GM12878 (cell line): Measurements from ENCODE around the gene CCDC186. TPM values are rescaled to one million over a fixed set of nuclear protein-coding genes. Genes with fewer than 3 reads are reported as not detected.

ENCODE experiments used
- ATAC-seq: fragments of 200-7000 bp; cut with Tn5 transposase; 3 replicates; pipeline ENCODE4 v1.9.1; 2020; ENCODE audit warnings: mild to moderate bottlenecking, moderate library complexity
- BruUV-seq: library from RNA; stranded (reverse); fragments of 400-500 nt; replicated peaks from 2 replicates; lab custom pipeline; 2021; lab: Mats Ljungman, UMichigan
- CTCF ChIA-PET: fragments of 300-600 bp; sonication (Branson Sonifier 250); formaldehyde crosslinking; extraction: SDS; loops from one replicate; lab custom pipeline; 2021; ENCODE audit warnings: inconsistent platforms; lab: Yijun Ruan, JAX
- POLR2A ChIA-PET: fragments of 350-600 bp; formaldehyde crosslinking; extraction: SDS; loops from one replicate; lab custom pipeline; 2021; ENCODE audit warnings: inconsistent platforms; lab: Charles Lee
- RAD21 ChIA-PET: fragments of 300-600 bp; sonication (Branson Sonifier 250); formaldehyde crosslinking; loops from one replicate; lab custom pipeline; 2023; ENCODE audit warnings: antibody characterized with exemption; ENCODE audit not compliant: unreplicated experiment; lab: Charles Lee
- SMC1A ChIA-PET: fragments of 300-600 bp; sonication (Branson Sonifier 250); formaldehyde crosslinking; loops from one replicate; lab custom pipeline; 2023; ENCODE audit not compliant: unreplicated experiment, uncharacterized antibody; lab: Charles Lee
- DNase-seq: peaks from one replicate; pipeline ENCODE4 v3.0.0-alpha.2; 2011; ENCODE audit warnings: low read depth, low spot score
- FAIRE-seq: peaks from 3 replicates; lab custom pipeline; 2011; peaks lifted over from hg19 to GRCh38; lab: Jason Lieb, UNC
- H2AFZ ChIP-seq: 2 replicates; pipeline ENCODE4 v1.6.0; 2011; ENCODE audit warnings: low read depth, low read length, control low read depth; ENCODE audit not compliant: control insufficient read depth
- H3K27ac ChIP-seq: 2 replicates; pipeline ENCODE4 v1.5.1; 2011; ENCODE audit warnings: control low read depth; ENCODE audit not compliant: control insufficient read depth, insufficient read depth
- H3K27me3 ChIP-seq, 2 experiments: replicated peaks in 1 of 2; 2 replicates each; pipeline versions ENCODE4 v1.6.0 to v1.6.1; 2011; ENCODE audit warnings: low read length in 1 of 2; ENCODE audit not compliant: control insufficient read depth in 2 of 2, insufficient read depth in 2 of 2
- H3K36me3 ChIP-seq, 2 experiments: 2 replicates each; pipeline ENCODE4 v1.5.1; 2011; ENCODE audit warnings: low read length in 1 of 2; ENCODE audit not compliant: control insufficient read depth in 2 of 2, insufficient read depth in 2 of 2
- H3K4me1 ChIP-seq: 2 replicates; pipeline ENCODE4 v1.6.1; 2011; ENCODE audit warnings: mild to moderate bottlenecking, low read length, moderate library complexity, mixed read lengths; ENCODE audit not compliant: control insufficient read depth, insufficient read depth
- H3K4me2 ChIP-seq: 2 replicates; pipeline ENCODE4 v1.6.0; 2011; ENCODE audit warnings: control low read depth; ENCODE audit not compliant: control insufficient read depth, insufficient read depth
- H3K4me3 ChIP-seq: fragments of 200-600 bp; sonication (generic); 2 replicates; pipeline ENCODE4 v1.5.1; 2016
- H3K79me2 ChIP-seq: 2 replicates; pipeline ENCODE4 v1.6.0; 2011; ENCODE audit warnings: low read length; ENCODE audit not compliant: control insufficient read depth, insufficient read depth
- H3K9ac ChIP-seq: 2 replicates; pipeline ENCODE4 v1.8.0; 2011; ENCODE audit warnings: low read length, control low read depth, mixed read lengths; ENCODE audit not compliant: control insufficient read depth, insufficient read depth
- H3K9me3 ChIP-seq: replicated peaks from 3 replicates; pipeline ENCODE4 v1.5.1; 2011; ENCODE audit warnings: mild to moderate bottlenecking, low read length; ENCODE audit not compliant: control insufficient read depth, insufficient read depth
- H4K20me1 ChIP-seq: 2 replicates; pipeline ENCODE4 v1.6.0; 2011; ENCODE audit not compliant: control insufficient read depth, insufficient read depth
- ATF7 ChIP-seq: fragments of 450-650 bp; IDR thresholded peaks from 2 replicates; pipeline ENCODE4 v1.6.1; 2016; ENCODE audit warnings: low read depth, mild to moderate bottlenecking
- CTCF ChIP-seq, 3 experiments: IDR thresholded peaks in 2 of 3; conservative IDR thresholded peaks in 1 of 3; 2 replicates each; pipeline ENCODE4 v1.5.1; 2011; ENCODE audit warnings: low read depth in 3 of 3, low read length in 3 of 3, mild to moderate bottlenecking in 3 of 3, control low read depth in 2 of 3, moderate library complexity in 2 of 3, inconsistent platforms in 1 of 3, mixed read lengths in 1 of 3; ENCODE audit not compliant: control insufficient read depth in 2 of 3, insufficient read depth in 1 of 3; ENCODE audit errors: extremely low read depth in 1 of 3
- NFYB ChIP-seq: IDR thresholded peaks from 2 replicates; pipeline ENCODE4 v1.6.1; 2011; ENCODE audit warnings: low read depth, mild to moderate bottlenecking, low read length, improper control_type of control experiment, moderate library complexity; ENCODE audit not compliant: insufficient read depth
- RELB ChIP-seq: fragments of 450-650 bp; IDR thresholded peaks from 2 replicates; pipeline ENCODE4 v1.6.1; 2017; ENCODE audit warnings: low read depth, mild to moderate bottlenecking, moderate library complexity
- WGBS: methylation state at CpG from one replicate; pipeline ENCODE4 v1.1.6; 2016; ENCODE audit warnings: low lambda C conversion rate; ENCODE audit not compliant: insufficient replicate concordance, insufficient coverage; ENCODE audit errors: missing lambda C conversion rate; 5-methylcytosine and 5-hydroxymethylcytosine counted together
- in situ Hi-C: fragments of 300-500 bp; cut with MboI; formaldehyde crosslinking; loops from 9 replicates; pipeline ENCODE4 v1.14.3; 2018; ENCODE audit warnings: mixed read lengths
- intact Hi-C: fragments of 100-400 bp; cut with micrococcal nuclease; formaldehyde crosslinking; loops from one replicate; pipeline ENCODE4 v1.14.2; 2022; ENCODE audit not compliant: unreplicated experiment
- polyA plus RNA-seq, 11 experiments: library from polyadenylated mRNA; depleted of rRNA in 4 of 11; unstranded in 6 of 11; stranded (reverse) in 5 of 11; fragments of >200 nt; fragmentation: Nextera tagmentation in 4 of 11; fragmentation: Illumina TruSeq in 1 of 11; extraction: Ambion mirVana in 4 of 11; extraction: Trizol in 1 of 11; gene quantifications; 1 replicate in 1 of 11; 2 replicates in 10 of 11; pipeline versions ENCODE4 v1.2.1 to v1.2.3, GENCODE V29; 2011 to 2016; ENCODE audit warnings: inconsistent platforms in 2 of 11, missing spikeins in 2 of 11, low read depth in 1 of 11
- total RNA-seq, 4 experiments: library from RNA; depleted of rRNA in 3 of 4; stranded (reverse); fragments of >200 nt in 3 of 4; fragmentation: Illumina TruSeq in 1 of 4; extraction: Trizol in 1 of 4; gene quantifications; 2 replicates each; pipeline versions ENCODE4 v1.2.1 to v1.2.3, GENCODE V29; 2013 to 2021

The CCDC186 gene
- total and polyA plus RNA-seq, 10 of the 15 experiments (the other 5 are each of a cell fraction or from before 2014, with no cell fraction given), result 3.5 to 13.1 (median 7.3) TPM

DNA sequence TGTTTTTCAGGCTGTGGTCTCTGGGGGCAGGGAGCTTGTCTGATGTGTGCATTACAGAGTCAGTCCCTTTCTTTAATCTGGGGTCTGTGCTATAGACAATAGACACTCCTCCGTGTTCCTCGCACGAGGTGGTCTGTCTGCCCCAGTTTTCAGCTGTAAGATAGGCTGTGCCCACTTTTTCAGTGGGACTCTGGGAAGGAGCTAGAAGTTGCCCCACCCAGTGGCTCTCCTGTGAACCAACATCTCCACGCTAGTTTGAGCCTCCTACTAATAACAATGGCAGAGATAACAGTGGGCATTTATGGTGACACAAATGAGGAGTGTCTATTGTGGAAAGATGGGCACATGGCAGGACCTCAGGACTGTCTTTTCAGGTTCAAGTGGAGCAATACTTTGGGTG, 86.3 kb downstream of the CCDC186 start:
- POLR2A ChIA-PET, result interaction anchor here (0.6 kb wide), 1 partner anchor 215 kb away, joined by 3 read pairs; no protein-coding TSS in a partner anchor
- Histone ChIP-seq H3K27ac (no peak overlapping the region), H3K79me2 (no peaks in the 10 kb centered on the region), H3K9ac (no peak overlapping the region), H3K27me3 (no peaks in the 10 kb centered on the region), H2AFZ (no peak overlapping the region), H3K4me3 (no peak overlapping the region), H3K36me3 (no peaks in the 10 kb centered on the region), H3K4me2 (no peak overlapping the region), H4K20me1 (no peaks in the 10 kb centered on the region), H3K4me1 (no peaks in the 10 kb centered on the region), H3K9me3 (no peaks in the 10 kb centered on the region; the same call in 2 of the 3 replicates)
- BruUV-seq, result no TSS peak
- no peak for TF ChIP-seq NFYB
- no peak for TF ChIP-seq RELB
- TF ChIP-seq CTCF (IDR thresholded peaks at IDR 0.05 in 2 of 3, conservative IDR thresholded peaks at IDR 0.05 in 1 of 3; ENCODE audit: control insufficient read depth in 2 of 3, extremely low read depth in 1 of 3, insufficient read depth in 1 of 3, low read depth in 3 of 3, low read length in 3 of 3), result peak in 1 of 3 experiments; percentile 14; a peak in 2 of 6 replicates
- no peak for TF ChIP-seq ATF7
- ATAC-seq (peak; percentile 34; the same call in 2 of the 3 replicates), DNase-seq (no peak), FAIRE-seq (no peak)
- intact Hi-C loops (no loop called here), in situ Hi-C loops (no loop called here)
- CTCF ChIA-PET, result interaction anchor here (0.6 to 2.0 kb wide), 2 partner anchors 15 to 429 kb away, joined by 3 to 6 read pairs; no protein-coding TSS in a partner anchor
- RAD21 ChIA-PET, result interaction anchor here (0.6 kb wide), 1 partner anchor 44 kb away, joined by 3 read pairs; no protein-coding TSS in a partner anchor
- 40% methylated on average over 4 of the region's 4 CpGs for whole genome bisulfite sequencing
- SMC1A ChIA-PET, result interaction anchor here (0.9 to 2.2 kb wide), 2 partner anchors 14 to 289 kb away, joined by 3 to 11 read pairs; no protein-coding TSS in a partner anchor
